Neuronal stem cell (in vitro differentiated cells): ENCODE data around the gene EEPD1.
"Not testable (repeated sequence)": the region's sequence is repeated elsewhere in the genome, so short reads cannot be mapped to it uniquely, and the experiment has no call there.

ENCODE experiments used
- DNase-seq: peaks from one replicate; pipeline ENCODE4 v3.0.0-alpha.2; 2013; ENCODE audit warnings: low spot score
- H2AFZ ChIP-seq: one replicate; pipeline ENCODE4 v1.6.1; 2013; ENCODE audit warnings: mild to moderate bottlenecking, low read length, inconsistent platforms
- H2AK5ac ChIP-seq: 2 replicates; pipeline ENCODE4 v1.6.1; 2013; ENCODE audit warnings: low read depth, mild to moderate bottlenecking, inconsistent platforms, low read length, moderate library complexity, mixed read lengths
- H2BK120ac ChIP-seq: 2 replicates; pipeline ENCODE4 v1.6.1; 2013; ENCODE audit warnings: low read depth, mild to moderate bottlenecking, inconsistent platforms, low read length, moderate library complexity, mixed read lengths
- H2BK12ac ChIP-seq: one replicate; pipeline ENCODE4 v1.6.1; 2013; ENCODE audit warnings: low read length, inconsistent platforms
- H2BK15ac ChIP-seq: 2 replicates; pipeline ENCODE4 v1.6.1; 2013; ENCODE audit warnings: mild to moderate bottlenecking, low read length, inconsistent platforms, mixed read lengths
- H2BK5ac ChIP-seq: one replicate; pipeline ENCODE4 v1.6.1; 2013; ENCODE audit warnings: inconsistent platforms, mild to moderate bottlenecking, low read length, moderate library complexity
- H3K14ac ChIP-seq: one replicate; pipeline ENCODE4 v1.6.1; 2013; ENCODE audit warnings: low read length, inconsistent platforms
- H3K18ac ChIP-seq: 2 replicates; pipeline ENCODE4 v1.6.1; 2013; ENCODE audit warnings: low read length, inconsistent platforms
- H3K23ac ChIP-seq: 2 replicates; pipeline ENCODE4 v1.6.1; 2013; ENCODE audit warnings: low read depth, mild to moderate bottlenecking, mixed read lengths, low read length, inconsistent platforms; ENCODE audit not compliant: poor library complexity
- H3K27ac ChIP-seq: replicated peaks from 3 replicates; pipeline ENCODE4 v1.5.1; 2013; ENCODE audit warnings: low read length, inconsistent platforms
- H3K27me3 ChIP-seq, 3 experiments: 2 replicates each; pipeline ENCODE4 v1.6.1; 2013; ENCODE audit warnings: low read length in 3 of 3, mild to moderate bottlenecking in 2 of 3, inconsistent platforms in 1 of 3, low read depth in 1 of 3, mixed read lengths in 1 of 3, moderate library complexity in 1 of 3; ENCODE audit not compliant: control insufficient read depth in 3 of 3, insufficient read depth in 3 of 3
- H3K36me3 ChIP-seq, 2 donors: replicated peaks in 1 of 2; 2 replicates each; pipeline ENCODE4 v1.6.1; 2013; ENCODE audit warnings: low read length in 2 of 2; ENCODE audit not compliant: control insufficient read depth in 2 of 2, insufficient read depth in 2 of 2
- H3K4ac ChIP-seq: 2 replicates; pipeline ENCODE4 v1.6.1; 2013; ENCODE audit warnings: inconsistent platforms, mild to moderate bottlenecking, low read length, moderate library complexity
- H3K4me1 ChIP-seq, 2 donors: 1 replicate in 1 of 2; 2 replicates in 1 of 2; pipeline ENCODE4 v1.6.1; 2013; ENCODE audit warnings: low read length in 2 of 2, low read depth in 1 of 2; ENCODE audit not compliant: control insufficient read depth in 2 of 2, insufficient read depth in 1 of 2
- H3K4me2 ChIP-seq: one replicate; pipeline ENCODE4 v1.6.1; 2013; ENCODE audit warnings: mild to moderate bottlenecking, low read length, inconsistent platforms; ENCODE audit not compliant: insufficient read depth, poor library complexity, severe bottlenecking
- H3K4me3 ChIP-seq, 2 donors: 2 replicates each; pipeline ENCODE4 v1.5.1; 2013; ENCODE audit warnings: low read length in 2 of 2, mild to moderate bottlenecking in 2 of 2, inconsistent platforms in 1 of 2, moderate library complexity in 1 of 2
- H3K79me1 ChIP-seq: one replicate; pipeline ENCODE4 v1.6.1; 2013; ENCODE audit warnings: low read depth, mild to moderate bottlenecking, inconsistent platforms, low read length, moderate library complexity
- H3K9ac ChIP-seq: one replicate; pipeline ENCODE4 v1.6.1; 2013; ENCODE audit warnings: mild to moderate bottlenecking, low read depth, low read length, inconsistent platforms; ENCODE audit not compliant: poor library complexity
- H3K9me3 ChIP-seq, 2 donors: replicated peaks in 1 of 2; 2 replicates each; pipeline versions ENCODE3 to v1.6.1; 2013; ENCODE audit warnings: low read length in 2 of 2, mild to moderate bottlenecking in 2 of 2, inconsistent platforms in 1 of 2, low read depth in 1 of 2, mixed read lengths in 1 of 2, moderate library complexity in 1 of 2; ENCODE audit not compliant: control insufficient read depth in 2 of 2, insufficient read depth in 1 of 2
- H4K8ac ChIP-seq: one replicate; pipeline ENCODE4 v1.6.1; 2013; ENCODE audit warnings: low read depth, mild to moderate bottlenecking, inconsistent platforms, low read length, moderate library complexity
- H4K91ac ChIP-seq: one replicate; pipeline ENCODE4 v1.6.1; 2013; ENCODE audit warnings: low read length, low read depth, mild to moderate bottlenecking, inconsistent platforms; ENCODE audit not compliant: poor library complexity
- WGBS, 2 donors: extraction: QIAGEN DNeasy Blood & Tissue Kit; methylation state at CpG; one replicate each; pipeline ENCODE4 v1.1.7; 2013; ENCODE audit warnings: missing lambda C conversion rate in 2 of 2, mixed read lengths in 1 of 2; ENCODE audit not compliant: insufficient read length in 2 of 2, insufficient replicate concordance in 1 of 2; ENCODE audit errors: extremely low coverage in 2 of 2; 5-methylcytosine and 5-hydroxymethylcytosine counted together

EEPD1 gene

DNA sequence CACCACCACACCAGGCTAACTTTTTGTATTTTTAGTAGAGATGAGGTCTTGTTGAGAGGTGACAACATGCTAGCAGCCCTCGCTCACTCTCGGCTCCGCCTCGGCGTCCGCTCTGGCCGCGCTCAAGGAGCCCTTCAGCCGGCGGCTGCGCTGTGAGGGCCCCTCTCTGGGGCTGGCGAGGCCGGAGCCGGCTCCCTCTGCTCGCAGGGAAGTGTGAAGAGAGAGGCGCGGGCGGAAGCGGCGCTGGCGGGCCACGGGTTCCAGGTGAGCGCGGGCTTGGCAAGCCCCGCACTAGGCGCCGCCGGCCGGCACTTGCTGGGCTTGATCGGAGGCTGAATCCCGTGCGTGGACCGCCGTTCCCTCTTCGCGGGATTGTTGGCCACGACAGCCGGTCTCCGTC lies 83.0 kb downstream of the EEPD1 start:
- no peak overlapping the region for H3K27ac ChIP-seq
- no peak overlapping the region for H3K23ac ChIP-seq
- no peaks in the 10 kb centered on the region for H3K27me3 ChIP-seq
- H3K9ac ChIP-seq: no peak overlapping the region
- no peak overlapping the region for H2BK120ac ChIP-seq
- H2BK12ac ChIP-seq: no peak overlapping the region
- no peak for DNase-seq
- no peaks in the 10 kb centered on the region for H3K36me3 ChIP-seq
- peaks cover 0 to 4% of the 10 kb centered on the region in 2 donors for H3K9me3 ChIP-seq
- H3K4me2 ChIP-seq: no peak overlapping the region
- H2AK5ac ChIP-seq: no peak overlapping the region
- WGBS, 2 donors: no CpG with 5 or more reads among the region's 39 CpGs
- H3K14ac ChIP-seq: no peak overlapping the region
- no peak overlapping the region for H3K4me3 ChIP-seq
- no peak overlapping the region for H4K91ac ChIP-seq
- peak overlapping the region; percentile 40 for H3K18ac ChIP-seq
- no peak overlapping the region for H2BK15ac ChIP-seq
- H2AFZ ChIP-seq: no peak overlapping the region
- H4K8ac ChIP-seq: no peak overlapping the region
- H3K79me1 ChIP-seq: no peaks in the 10 kb centered on the region
- H3K4me1 ChIP-seq: no peaks in the 10 kb centered on the region
- no peak overlapping the region for H2BK5ac ChIP-seq
- no peak overlapping the region for H3K4ac ChIP-seq

GRCh38 chr7:36238138-36238537 lies 85.1 kb downstream of the EEPD1 start:
- Histone ChIP-seq H3K4me2 (no peak overlapping the region), H3K4me1 (no peaks in the 10 kb centered on the region), H3K36me3 (no peaks in the 10 kb centered on the region), H3K27ac (no peak overlapping the region), H2BK5ac (no peak overlapping the region), H3K4me3 (no peak overlapping the region), H3K9me3 (peaks cover 0 to 4% of the 10 kb centered on the region in 2 donors), H3K23ac (no peak overlapping the region), H3K27me3 (no peaks in the 10 kb centered on the region), H3K4ac (no peak overlapping the region), H3K79me1 (no peaks in the 10 kb centered on the region), H4K91ac (no peak overlapping the region), H4K8ac (no peak overlapping the region), H2BK12ac (no peak overlapping the region), H2AK5ac (no peak overlapping the region), H3K14ac (no peak overlapping the region), H3K18ac (no peak overlapping the region), H2AFZ (no peak overlapping the region), H2BK15ac (no peak overlapping the region), H3K9ac (no peak overlapping the region), H2BK120ac (no peak overlapping the region)
- whole genome bisulfite sequencing, 2 donors: no CpG with 5 or more reads among the region's 2 CpGs
- DNase-seq: no peak

GRCh38 chr7:36243356-36243755 lies 90.3 kb downstream of the EEPD1 start:
- H2BK12ac ChIP-seq, H3K4me1 ChIP-seq, H2AK5ac ChIP-seq, H3K9ac ChIP-seq, H3K23ac ChIP-seq, H3K9me3 ChIP-seq, H2BK15ac ChIP-seq, H4K91ac ChIP-seq, H3K36me3 ChIP-seq, H3K79me1 ChIP-seq, H3K27ac ChIP-seq, H3K4me2 ChIP-seq, H2BK120ac ChIP-seq, H3K27me3 ChIP-seq, H4K8ac ChIP-seq, H3K4me3 ChIP-seq, DNase-seq, H2BK5ac ChIP-seq, H3K4ac ChIP-seq, H3K18ac ChIP-seq, H3K14ac ChIP-seq: not testable (repeated sequence)
- no CpG with 5 or more reads among the region's 3 CpGs for WGBS, 2 donors
- peak overlapping the region; percentile 45 for H2AFZ ChIP-seq

GRCh38 chr7:36244001-36244400 lies 90.9 kb downstream of the EEPD1 start:
- H3K4me2 ChIP-seq, H4K91ac ChIP-seq, H3K9ac ChIP-seq, H3K23ac ChIP-seq, H4K8ac ChIP-seq, DNase-seq, H3K4ac ChIP-seq, H3K9me3 ChIP-seq, H2BK120ac ChIP-seq, H2BK12ac ChIP-seq, H3K27ac ChIP-seq, H2AK5ac ChIP-seq, H3K36me3 ChIP-seq, H3K4me3 ChIP-seq, H2BK5ac ChIP-seq, H3K14ac ChIP-seq, H3K18ac ChIP-seq, H2BK15ac ChIP-seq, H2AFZ ChIP-seq, H3K27me3 ChIP-seq, H3K79me1 ChIP-seq, H3K4me1 ChIP-seq: not testable (repeated sequence)
- no CpG with 5 or more reads among the region's 1 CpG for WGBS, 2 donors
